Sigmoid colon (tissue), 3 donors: ENCODE measurements around the gene ADAMTS17.

Experiments
- POLR2A ChIP-seq, 2 donors: fragments of 450-650 bp; IDR thresholded peaks; one replicate each; pipeline ENCODE4 v1.6.1; 2016; ENCODE audit warnings: antibody characterized with exemption in 2 of 2, mild to moderate bottlenecking in 2 of 2, moderate library complexity in 2 of 2
- TF ChIP-seq, protein P1 (sequence below), 4 experiments: fragments of 450-650 bp in 3 of 4; fragments of 200-600 bp in 1 of 4; IDR thresholded peaks; one replicate each; pipeline ENCODE4 v1.5.1; 2016 to 2019; ENCODE audit warnings: antibody characterized with exemption in 4 of 4, mild to moderate bottlenecking in 3 of 4, moderate library complexity in 2 of 4

DNA sequence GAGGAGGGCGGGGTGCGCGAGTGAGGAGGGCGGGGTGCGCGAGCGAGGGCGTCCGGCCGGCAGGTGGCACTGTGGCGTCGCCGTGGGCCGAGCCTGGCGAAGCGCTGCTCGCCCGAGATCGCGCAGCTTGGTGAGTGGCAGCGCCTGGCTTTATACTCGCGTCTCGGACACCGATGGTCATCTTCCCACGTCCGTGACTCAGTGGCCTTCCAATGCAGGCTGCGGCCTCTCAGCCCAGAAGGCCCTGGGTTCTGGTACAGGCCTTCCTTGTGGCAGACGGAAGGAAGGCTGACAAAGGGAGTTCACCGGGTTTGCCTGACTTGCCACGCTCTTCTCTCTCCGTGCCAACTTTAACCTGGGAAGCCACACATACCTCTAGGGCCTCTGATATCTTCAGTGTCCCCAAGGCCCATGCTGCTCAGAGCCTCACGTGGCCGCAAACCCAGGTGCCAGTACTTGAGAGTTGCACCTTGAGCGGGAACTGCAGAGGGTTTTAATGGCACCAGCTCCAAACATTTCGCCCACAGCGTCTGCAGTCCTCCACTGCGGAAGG lies 413.3 kb downstream of the ADAMTS17 start:
- TF ChIP-seq, protein P1, sequence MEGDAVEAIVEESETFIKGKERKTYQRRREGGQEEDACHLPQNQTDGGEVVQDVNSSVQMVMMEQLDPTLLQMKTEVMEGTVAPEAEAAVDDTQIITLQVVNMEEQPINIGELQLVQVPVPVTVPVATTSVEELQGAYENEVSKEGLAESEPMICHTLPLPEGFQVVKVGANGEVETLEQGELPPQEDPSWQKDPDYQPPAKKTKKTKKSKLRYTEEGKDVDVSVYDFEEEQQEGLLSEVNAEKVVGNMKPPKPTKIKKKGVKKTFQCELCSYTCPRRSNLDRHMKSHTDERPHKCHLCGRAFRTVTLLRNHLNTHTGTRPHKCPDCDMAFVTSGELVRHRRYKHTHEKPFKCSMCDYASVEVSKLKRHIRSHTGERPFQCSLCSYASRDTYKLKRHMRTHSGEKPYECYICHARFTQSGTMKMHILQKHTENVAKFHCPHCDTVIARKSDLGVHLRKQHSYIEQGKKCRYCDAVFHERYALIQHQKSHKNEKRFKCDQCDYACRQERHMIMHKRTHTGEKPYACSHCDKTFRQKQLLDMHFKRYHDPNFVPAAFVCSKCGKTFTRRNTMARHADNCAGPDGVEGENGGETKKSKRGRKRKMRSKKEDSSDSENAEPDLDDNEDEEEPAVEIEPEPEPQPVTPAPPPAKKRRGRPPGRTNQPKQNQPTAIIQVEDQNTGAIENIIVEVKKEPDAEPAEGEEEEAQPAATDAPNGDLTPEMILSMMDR (IDR thresholded peaks at IDR 0.05) = peak; percentile 43 to 70 (median 48)
- TF ChIP-seq POLR2A (IDR thresholded peaks at IDR 0.05) = no peak
